Measurements from ENCODE around the gene ANO8. TPM values are rescaled to one million over a fixed set of nuclear protein-coding genes. Genes with fewer than 3 reads are reported as not detected.
A peak's percentile ranks its signal among the peaks of the same experiment; 100 is the strongest.

ANO8 gene
- total and polyA plus RNA-seq, 2 of the 8 experiments (the other 6 are each of a cell fraction or from before 2014, with no cell fraction given): 9.5 to 20.7 TPM

- TF ChIP-seq KDM4A (IDR thresholded peaks at IDR 0.05; ENCODE audit: low read depth, low read length, severe bottlenecking) (no peak), MAFK (IDR thresholded peaks at IDR 0.05; ENCODE audit: low read depth, low read length) (no peak), ASH2L (IDR thresholded peaks at IDR 0.05; ENCODE audit: low read length) (no peak), SP1 (IDR thresholded peaks at IDR 0.05; ENCODE audit: low read depth, low read length) (peak; percentile 100), TAF7 (optimal IDR thresholded peaks at IDR 0.05; ENCODE audit: borderline replicate concordance, low read depth, low read length) (no peak), HDAC6 (IDR thresholded peaks at IDR 0.05; ENCODE audit: low read depth, low read length) (no peak), EZH2 (IDR thresholded peaks at IDR 0.05; ENCODE audit: low read depth, low read length, severe bottlenecking) (no peak), SP4 (IDR thresholded peaks at IDR 0.05; ENCODE audit: low read length) (peak; percentile 71; the same call in 1 of the 2 replicates), KDM1A (IDR thresholded peaks at IDR 0.05; ENCODE audit: borderline replicate concordance, low read length) (no peak), RNF2 (IDR thresholded peaks at IDR 0.05; ENCODE audit: borderline replicate concordance, low read depth, low read length, missing control alignments, poor library complexity, severe bottlenecking) (no peak), EGR1 (IDR thresholded peaks at IDR 0.05; ENCODE audit: borderline replicate concordance, low read depth, low read length) (0 out of 2 replicates have a peak, but pooled peaks have one; percentile 6), SUZ12 (IDR thresholded peaks at IDR 0.05; ENCODE audit: low read length) (no peak), MAX (IDR thresholded peaks at IDR 0.05) (no peak), HDAC2 (IDR thresholded peaks at IDR 0.05; ENCODE audit: borderline replicate concordance in 1 of 2, low read depth in 2 of 2, low read length in 2 of 2) (no peak), CBX8 (IDR thresholded peaks at IDR 0.05; ENCODE audit: borderline replicate concordance, low read depth, low read length) (no peak)
- TF ChIP-seq, protein P1, sequence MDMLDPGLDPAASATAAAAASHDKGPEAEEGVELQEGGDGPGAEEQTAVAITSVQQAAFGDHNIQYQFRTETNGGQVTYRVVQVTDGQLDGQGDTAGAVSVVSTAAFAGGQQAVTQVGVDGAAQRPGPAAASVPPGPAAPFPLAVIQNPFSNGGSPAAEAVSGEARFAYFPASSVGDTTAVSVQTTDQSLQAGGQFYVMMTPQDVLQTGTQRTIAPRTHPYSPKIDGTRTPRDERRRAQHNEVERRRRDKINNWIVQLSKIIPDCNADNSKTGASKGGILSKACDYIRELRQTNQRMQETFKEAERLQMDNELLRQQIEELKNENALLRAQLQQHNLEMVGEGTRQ (IDR thresholded peaks at IDR 0.05; ENCODE audit: low read length): no peak
- TF ChIP-seq, protein P2, sequence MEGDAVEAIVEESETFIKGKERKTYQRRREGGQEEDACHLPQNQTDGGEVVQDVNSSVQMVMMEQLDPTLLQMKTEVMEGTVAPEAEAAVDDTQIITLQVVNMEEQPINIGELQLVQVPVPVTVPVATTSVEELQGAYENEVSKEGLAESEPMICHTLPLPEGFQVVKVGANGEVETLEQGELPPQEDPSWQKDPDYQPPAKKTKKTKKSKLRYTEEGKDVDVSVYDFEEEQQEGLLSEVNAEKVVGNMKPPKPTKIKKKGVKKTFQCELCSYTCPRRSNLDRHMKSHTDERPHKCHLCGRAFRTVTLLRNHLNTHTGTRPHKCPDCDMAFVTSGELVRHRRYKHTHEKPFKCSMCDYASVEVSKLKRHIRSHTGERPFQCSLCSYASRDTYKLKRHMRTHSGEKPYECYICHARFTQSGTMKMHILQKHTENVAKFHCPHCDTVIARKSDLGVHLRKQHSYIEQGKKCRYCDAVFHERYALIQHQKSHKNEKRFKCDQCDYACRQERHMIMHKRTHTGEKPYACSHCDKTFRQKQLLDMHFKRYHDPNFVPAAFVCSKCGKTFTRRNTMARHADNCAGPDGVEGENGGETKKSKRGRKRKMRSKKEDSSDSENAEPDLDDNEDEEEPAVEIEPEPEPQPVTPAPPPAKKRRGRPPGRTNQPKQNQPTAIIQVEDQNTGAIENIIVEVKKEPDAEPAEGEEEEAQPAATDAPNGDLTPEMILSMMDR (IDR thresholded peaks at IDR 0.05; ENCODE audit: control extremely low read depth in 1 of 3, insufficient read depth in 1 of 3, low read depth in 1 of 3, low read length in 3 of 3): no peak
These were observed 25.3 kb downstream of the ANO8 start, which contains the start of gene DDA1 (continued) for GRCh38 chr19:17309198-17309964.

Data from H1 (cell line).